Measurements from ENCODE around the gene SEC14L3.

SEC14L3 gene

DNA sequence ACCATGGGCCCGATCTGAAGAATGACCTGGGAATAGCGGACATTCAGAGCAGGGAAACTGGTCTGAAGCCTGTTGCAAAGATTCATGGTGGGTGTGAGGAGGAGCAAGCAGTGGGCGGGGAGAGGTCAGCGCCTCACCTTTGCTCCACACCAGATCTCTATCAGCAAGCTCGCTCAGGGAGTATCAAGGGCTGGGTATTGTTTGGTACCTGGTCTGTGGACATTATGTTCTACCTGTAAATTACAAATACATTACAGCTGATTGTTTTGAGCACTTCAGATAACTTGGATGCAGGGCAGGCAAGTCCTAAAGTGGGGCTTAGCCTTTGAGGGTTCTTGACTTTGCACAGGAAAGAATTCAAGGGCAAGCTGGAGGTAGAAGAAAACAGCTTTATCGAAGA lies 44.5 kb upstream of the SEC14L3 start:
- H3K4me3 ChIP-seq (replicated peaks; ENCODE audit: insufficient read depth, low read length), result no peak overlapping the region
- TF ChIP-seq POLR2AphosphoS5 (IDR thresholded peaks at IDR 0.05; ENCODE audit: low read depth) (no peak), GABPA (IDR thresholded peaks at IDR 0.05; ENCODE audit: low read depth) (no peak), SPI1 (IDR thresholded peaks at IDR 0.05; ENCODE audit: borderline replicate concordance, low read depth) (no peak)
- TF ChIP-seq, protein P1, sequence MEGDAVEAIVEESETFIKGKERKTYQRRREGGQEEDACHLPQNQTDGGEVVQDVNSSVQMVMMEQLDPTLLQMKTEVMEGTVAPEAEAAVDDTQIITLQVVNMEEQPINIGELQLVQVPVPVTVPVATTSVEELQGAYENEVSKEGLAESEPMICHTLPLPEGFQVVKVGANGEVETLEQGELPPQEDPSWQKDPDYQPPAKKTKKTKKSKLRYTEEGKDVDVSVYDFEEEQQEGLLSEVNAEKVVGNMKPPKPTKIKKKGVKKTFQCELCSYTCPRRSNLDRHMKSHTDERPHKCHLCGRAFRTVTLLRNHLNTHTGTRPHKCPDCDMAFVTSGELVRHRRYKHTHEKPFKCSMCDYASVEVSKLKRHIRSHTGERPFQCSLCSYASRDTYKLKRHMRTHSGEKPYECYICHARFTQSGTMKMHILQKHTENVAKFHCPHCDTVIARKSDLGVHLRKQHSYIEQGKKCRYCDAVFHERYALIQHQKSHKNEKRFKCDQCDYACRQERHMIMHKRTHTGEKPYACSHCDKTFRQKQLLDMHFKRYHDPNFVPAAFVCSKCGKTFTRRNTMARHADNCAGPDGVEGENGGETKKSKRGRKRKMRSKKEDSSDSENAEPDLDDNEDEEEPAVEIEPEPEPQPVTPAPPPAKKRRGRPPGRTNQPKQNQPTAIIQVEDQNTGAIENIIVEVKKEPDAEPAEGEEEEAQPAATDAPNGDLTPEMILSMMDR (IDR thresholded peaks at IDR 0.05; ENCODE audit: insufficient read depth, low read length), result no peak
- TF ChIP-seq, protein P2, sequence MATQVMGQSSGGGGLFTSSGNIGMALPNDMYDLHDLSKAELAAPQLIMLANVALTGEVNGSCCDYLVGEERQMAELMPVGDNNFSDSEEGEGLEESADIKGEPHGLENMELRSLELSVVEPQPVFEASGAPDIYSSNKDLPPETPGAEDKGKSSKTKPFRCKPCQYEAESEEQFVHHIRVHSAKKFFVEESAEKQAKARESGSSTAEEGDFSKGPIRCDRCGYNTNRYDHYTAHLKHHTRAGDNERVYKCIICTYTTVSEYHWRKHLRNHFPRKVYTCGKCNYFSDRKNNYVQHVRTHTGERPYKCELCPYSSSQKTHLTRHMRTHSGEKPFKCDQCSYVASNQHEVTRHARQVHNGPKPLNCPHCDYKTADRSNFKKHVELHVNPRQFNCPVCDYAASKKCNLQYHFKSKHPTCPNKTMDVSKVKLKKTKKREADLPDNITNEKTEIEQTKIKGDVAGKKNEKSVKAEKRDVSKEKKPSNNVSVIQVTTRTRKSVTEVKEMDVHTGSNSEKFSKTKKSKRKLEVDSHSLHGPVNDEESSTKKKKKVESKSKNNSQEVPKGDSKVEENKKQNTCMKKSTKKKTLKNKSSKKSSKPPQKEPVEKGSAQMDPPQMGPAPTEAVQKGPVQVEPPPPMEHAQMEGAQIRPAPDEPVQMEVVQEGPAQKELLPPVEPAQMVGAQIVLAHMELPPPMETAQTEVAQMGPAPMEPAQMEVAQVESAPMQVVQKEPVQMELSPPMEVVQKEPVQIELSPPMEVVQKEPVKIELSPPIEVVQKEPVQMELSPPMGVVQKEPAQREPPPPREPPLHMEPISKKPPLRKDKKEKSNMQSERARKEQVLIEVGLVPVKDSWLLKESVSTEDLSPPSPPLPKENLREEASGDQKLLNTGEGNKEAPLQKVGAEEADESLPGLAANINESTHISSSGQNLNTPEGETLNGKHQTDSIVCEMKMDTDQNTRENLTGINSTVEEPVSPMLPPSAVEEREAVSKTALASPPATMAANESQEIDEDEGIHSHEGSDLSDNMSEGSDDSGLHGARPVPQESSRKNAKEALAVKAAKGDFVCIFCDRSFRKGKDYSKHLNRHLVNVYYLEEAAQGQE (IDR thresholded peaks at IDR 0.05; ENCODE audit: insufficient replicate concordance, low read depth), result no peak
- no peaks in the 10 kb centered on the region for H3K27me3 ChIP-seq (ENCODE audit: insufficient read depth, poor library complexity, severe bottlenecking)
- no peak overlapping the region for H3K27ac ChIP-seq (replicated peaks)
- no peak for DNase-seq (ENCODE audit: low read depth in 1 of 2, low spot score in 1 of 2)

DNA sequence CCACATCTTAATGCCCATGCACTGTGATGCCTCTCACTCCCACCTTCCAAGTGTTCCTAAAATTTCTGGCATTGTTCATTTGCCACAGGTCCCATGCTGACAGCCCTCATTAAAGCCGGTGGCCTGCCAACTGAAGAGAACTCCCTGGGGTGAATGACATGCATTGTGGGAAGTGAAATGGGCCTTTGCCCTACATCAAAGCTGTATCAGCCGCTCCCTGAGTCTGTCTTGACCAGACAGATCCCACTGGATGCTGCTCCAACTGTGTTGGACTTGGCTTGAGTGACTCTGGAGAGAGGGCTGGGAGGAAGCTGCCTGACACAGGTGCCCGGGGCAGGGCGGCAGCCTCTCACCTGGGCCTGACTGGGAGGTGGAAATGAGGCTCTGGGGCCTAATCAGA lies 42.4 kb upstream of the SEC14L3 start:
- Histone ChIP-seq H3K27ac (replicated peaks) (no peak overlapping the region), H3K4me3 (replicated peaks; ENCODE audit: insufficient read depth, low read length) (no peak overlapping the region), H3K27me3 (ENCODE audit: insufficient read depth, poor library complexity, severe bottlenecking) (no peaks in the 10 kb centered on the region)
- TF ChIP-seq, protein P2 (IDR thresholded peaks at IDR 0.05; ENCODE audit: insufficient replicate concordance, low read depth), result no peak
- no peak for TF ChIP-seq GABPA (IDR thresholded peaks at IDR 0.05; ENCODE audit: low read depth)
- TF ChIP-seq, protein P1 (IDR thresholded peaks at IDR 0.05; ENCODE audit: insufficient read depth, low read length), result no peak
- no peak for TF ChIP-seq SPI1 (IDR thresholded peaks at IDR 0.05; ENCODE audit: borderline replicate concordance, low read depth)
- TF ChIP-seq POLR2AphosphoS5 (IDR thresholded peaks at IDR 0.05; ENCODE audit: low read depth), result no peak
- no peak for DNase-seq (ENCODE audit: low read depth in 1 of 2, low spot score in 1 of 2)

DNA sequence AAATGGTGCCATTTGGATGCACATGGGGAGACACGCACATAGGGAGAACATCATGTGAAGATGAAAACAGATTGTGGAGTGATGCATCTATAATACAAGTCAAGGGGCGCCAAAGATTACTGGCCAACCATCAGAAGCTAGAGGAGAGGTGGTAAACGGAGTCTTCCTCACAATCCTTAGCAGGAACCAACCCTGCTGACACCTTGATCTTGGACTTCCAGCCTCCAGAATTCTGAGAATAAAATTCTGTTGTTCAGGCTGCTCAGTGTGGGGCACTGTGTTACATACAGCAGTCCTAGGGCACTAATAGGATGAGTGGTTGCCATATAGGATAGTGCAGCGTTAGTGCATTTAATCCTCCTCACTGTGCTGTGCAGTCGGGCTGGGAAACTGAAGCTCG lies 41.6 kb upstream of the SEC14L3 start:
- Histone ChIP-seq H3K4me3 (replicated peaks; ENCODE audit: insufficient read depth, low read length) (no peak overlapping the region), H3K27ac (replicated peaks) (no peak overlapping the region), H3K27me3 (ENCODE audit: insufficient read depth, poor library complexity, severe bottlenecking) (no peaks in the 10 kb centered on the region)
- no peak for DNase-seq (ENCODE audit: low read depth in 1 of 2, low spot score in 1 of 2)
- TF ChIP-seq, protein P2 (IDR thresholded peaks at IDR 0.05; ENCODE audit: insufficient replicate concordance, low read depth), result no peak

DNA sequence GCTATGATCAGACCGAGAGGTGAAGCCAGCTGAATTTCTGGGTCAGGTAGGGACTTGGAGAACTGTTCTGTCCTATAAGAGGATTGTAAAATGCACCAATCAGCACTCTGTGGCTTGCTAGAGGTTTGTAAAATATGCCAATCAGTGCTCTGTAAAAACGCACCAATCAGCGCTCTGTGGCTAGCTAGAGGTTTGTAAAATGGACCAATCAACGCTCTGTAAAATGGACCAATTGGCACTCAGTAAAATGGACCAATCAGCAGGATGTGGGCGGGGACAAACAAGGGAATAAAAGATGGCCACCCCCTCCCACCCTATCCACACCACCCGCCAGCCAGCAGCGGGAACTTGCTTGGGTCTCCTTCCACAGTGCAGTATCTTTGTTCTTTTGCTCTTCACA lies 40.1 kb upstream of the SEC14L3 start:
- no peak overlapping the region for H3K27ac ChIP-seq (replicated peaks)
- no peak overlapping the region for H3K4me3 ChIP-seq (replicated peaks; ENCODE audit: insufficient read depth, low read length)
- TF ChIP-seq GABPA (IDR thresholded peaks at IDR 0.05; ENCODE audit: low read depth) (no peak), POLR2AphosphoS5 (IDR thresholded peaks at IDR 0.05; ENCODE audit: low read depth) (no peak), SPI1 (IDR thresholded peaks at IDR 0.05; ENCODE audit: borderline replicate concordance, low read depth) (no peak)
- TF ChIP-seq, protein P1 (IDR thresholded peaks at IDR 0.05; ENCODE audit: insufficient read depth, low read length), result no peak
- TF ChIP-seq, protein P2 (IDR thresholded peaks at IDR 0.05; ENCODE audit: insufficient replicate concordance, low read depth), result no peak
- peaks cover 4% of the 10 kb centered on the region for H3K27me3 ChIP-seq (ENCODE audit: insufficient read depth, poor library complexity, severe bottlenecking)
- DNase-seq (ENCODE audit: low read depth in 1 of 2, low spot score in 1 of 2), result no peak

Data from HL-60 (cell line).